HG03342 (cell line): ENCODE measurements around the gene SIRT3.
"Not testable (repeated sequence)": the region's sequence is repeated elsewhere in the genome, so short reads cannot be mapped to it uniquely, and the experiment has no call there.

Experiments
- ATAC-seq: cut with Tn5 transposase; IDR thresholded peaks from one replicate; pipeline ENCODE4 v1.9.1; 2021; ENCODE audit warnings: mild to moderate bottlenecking, moderate library complexity; ENCODE audit not compliant: unreplicated experiment

SIRT3 gene

DNA sequence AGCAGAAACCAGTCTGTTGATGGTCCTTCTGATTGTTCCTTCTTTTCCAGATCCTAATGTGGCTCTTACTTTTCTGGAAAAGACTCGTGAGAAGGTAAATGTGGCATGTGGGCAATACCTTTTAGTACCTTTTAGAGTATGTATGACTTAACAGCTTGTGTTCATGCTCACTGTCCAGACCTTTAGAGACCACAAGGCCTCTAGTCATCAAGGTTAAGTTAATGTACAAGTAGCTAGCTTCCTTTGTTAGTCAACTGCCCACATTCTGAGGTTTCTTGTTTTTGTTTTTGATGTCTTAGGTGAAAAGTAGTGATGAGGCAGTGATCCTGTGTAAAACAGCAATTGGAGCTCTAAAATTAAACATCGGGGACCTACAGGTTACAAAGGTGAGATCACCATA, 8.2 kb upstream of the SIRT3 start:
- ATAC-seq, result no peak

DNA sequence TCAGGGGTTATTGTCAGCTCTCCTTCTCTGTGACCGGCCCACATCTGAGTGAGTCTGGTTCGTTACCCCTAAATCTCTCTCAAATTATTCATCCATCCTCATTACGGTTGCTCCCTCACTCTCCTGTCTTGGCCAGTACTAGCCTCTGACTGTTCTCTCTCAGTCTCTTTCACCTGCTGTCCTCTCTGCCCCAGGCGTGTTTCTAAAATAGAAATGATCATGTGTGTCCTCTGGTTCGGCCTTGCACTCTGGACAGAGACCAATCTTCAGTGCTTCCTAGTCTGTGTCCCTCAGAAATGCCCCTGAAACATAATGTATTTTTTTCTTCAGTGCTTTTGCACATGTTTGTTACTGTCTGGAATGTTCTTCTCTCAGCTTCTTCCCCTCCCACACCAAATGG, 5.5 kb upstream of the SIRT3 start:
- ATAC-seq, result no peak

DNA sequence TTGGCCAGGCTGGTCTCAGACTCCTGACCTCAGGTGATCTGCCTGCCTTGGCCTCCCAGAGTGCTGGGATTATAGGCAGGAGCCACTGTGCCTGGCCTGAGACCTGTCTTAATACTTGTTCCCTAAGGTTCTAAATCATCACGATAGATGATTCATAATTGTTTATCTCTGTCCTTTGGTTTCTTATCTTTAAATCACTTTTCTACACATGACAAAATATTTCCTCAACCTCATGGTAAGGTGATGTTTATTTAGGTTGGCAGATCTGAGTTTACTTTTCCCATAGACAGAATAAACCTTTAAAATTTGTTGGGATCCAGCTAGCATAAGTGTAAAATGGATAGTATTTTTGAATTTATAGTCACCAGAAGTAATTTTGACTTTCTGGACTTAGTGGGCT, 4.2 kb upstream of the SIRT3 start:
- no peak for ATAC-seq

DNA sequence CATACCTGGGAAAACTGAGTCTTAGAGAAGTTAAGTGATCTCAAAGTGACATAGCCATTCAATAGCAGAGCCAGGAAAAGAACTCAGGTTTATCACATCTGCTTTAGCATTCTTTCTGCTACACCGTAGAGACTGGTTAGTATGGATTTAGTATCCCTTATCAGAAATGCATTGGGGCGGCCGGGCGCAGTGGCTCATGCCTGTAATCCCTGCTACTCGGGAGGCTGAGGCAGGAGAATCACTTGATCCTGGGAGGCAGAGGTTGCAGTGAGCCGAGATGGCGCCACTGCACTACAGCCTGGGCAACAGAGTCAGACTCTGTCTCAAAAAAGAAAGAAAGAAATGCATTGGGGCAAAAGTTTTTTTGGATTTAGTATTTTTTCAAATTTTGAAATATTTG, 2.2 kb upstream of the SIRT3 start:
- ATAC-seq, result not testable (repeated sequence)

DNA sequence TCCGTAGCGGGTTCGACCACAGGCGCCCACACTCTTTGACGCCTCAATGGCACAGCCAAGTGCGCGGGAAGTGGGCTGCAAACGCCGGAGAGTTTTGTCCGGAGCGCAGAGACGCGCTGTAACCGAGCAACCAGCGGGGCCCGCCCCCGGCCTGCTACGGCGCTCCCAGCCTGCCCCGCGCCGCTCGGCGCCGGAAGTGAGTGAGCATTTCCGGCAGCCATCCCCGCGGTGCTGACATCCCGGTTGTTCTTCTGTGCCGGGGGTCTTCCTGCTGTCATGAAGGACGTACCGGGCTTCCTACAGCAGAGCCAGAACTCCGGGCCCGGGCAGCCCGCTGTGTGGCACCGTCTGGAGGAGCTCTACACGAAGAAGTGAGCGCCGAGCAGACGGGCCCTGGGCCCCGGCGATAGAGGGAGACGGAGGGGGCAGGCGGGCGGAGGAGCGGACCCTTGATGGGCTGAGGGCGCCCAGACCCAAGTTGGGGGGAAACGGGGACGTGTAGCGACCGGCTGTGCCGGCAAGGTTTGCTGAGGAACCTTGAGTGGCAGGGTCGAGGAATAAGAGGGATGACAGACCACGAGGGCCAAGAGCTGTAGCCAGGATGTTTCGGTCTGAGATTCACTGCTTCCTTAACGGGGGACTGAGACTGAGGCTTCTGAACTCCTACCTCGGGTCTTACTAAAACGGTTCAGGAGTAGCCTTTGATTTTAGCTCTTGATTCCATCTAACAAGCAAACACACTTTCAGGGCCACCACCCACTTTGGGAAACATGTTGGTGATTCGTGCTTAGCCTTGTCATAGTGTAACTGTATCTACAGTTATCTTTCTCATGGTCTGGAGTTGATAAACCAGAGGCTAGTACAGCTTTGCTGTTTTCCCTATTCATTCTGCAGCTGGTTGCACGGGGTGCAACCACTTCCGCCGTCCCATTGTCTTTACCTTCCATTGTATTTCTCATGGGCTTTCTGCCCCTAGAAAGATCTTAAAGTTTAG, 929 bp upstream of the SIRT3 start, which contains the start of gene PSMD13:
PSMD13 (plus strand) TSS at position 203 of the 994 bp plus-strand sequence; CDS start at position 277, 74 bp downstream.
- peak; percentile 76 for ATAC-seq

DNA sequence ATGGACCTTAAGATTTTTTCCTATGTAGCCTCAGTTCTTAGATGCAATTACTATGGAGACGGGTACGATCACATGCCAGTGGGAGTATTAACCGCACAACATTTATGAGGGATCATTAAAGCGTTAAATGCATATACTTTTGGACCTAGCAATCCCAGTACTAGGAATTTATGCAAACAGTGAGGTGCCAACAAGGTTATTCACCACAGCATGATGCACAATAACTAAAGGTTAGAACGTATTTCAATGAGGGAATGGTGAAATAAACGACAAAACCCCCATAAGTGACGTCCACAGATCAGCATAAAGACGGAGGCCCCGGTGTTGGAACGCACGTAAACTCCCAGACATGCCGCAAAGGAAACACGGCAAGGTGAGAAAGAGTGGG, 539 bp downstream of the SIRT3 start:
- ATAC-seq, result no peak

DNA sequence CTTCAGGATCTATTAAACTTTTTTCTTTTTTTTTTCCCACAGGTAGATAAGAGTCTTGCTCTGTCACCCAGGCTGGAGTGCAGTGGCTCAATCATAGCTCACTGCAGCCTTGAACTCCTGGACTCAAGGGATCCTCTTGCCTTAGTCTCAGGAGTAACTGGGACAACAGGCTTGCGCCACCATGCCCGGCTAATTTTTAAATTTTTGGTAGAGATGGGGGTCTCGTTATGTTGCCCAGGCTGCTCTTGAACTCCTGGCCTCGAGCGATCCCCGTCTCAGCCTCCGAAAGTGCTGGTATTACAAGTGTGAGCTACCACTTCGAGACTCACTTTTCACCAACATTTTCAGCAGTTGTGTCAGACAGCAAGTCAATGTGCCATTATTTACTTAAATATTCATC, 962 bp downstream of the SIRT3 start:
- ATAC-seq, result no peak

DNA sequence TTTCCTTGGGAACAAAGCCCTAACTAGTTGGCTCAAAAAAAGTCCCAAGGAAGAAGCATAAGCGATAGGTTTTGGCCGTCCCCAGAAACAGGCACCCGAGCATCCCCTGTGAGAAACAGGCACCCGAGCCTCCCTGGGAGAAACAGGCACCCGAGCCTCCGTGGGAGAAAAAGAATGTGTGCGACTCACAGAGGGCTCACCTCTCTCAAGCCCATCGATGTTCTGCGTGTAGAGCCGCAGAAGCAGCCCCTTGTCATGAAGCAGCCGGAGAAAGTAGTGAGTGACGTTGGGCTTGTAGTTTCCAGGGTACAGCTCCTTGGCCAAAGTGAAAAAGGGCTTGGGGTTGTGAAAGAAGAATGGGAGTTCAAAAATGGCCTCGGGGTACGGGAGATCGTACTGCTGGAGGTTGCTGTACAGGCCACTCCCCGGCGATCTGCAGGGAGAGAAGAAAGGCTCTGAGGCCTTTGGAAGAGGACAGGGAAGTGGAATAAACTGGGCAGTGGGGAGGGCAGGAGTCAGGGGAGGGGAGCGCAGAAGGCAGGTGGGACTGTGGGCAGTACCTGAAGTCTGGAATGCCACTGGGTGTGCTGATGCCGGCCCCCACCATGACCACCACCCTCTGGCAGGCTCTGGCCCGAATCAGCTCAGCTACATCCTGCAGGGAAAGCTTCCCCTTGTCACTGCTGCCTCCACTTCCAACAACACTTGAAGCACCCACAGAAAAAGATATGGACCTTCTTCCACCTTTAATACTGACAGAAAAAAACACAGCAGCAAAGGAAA, 3.2 kb downstream of the SIRT3 start:
- ATAC-seq, result no peak

DNA sequence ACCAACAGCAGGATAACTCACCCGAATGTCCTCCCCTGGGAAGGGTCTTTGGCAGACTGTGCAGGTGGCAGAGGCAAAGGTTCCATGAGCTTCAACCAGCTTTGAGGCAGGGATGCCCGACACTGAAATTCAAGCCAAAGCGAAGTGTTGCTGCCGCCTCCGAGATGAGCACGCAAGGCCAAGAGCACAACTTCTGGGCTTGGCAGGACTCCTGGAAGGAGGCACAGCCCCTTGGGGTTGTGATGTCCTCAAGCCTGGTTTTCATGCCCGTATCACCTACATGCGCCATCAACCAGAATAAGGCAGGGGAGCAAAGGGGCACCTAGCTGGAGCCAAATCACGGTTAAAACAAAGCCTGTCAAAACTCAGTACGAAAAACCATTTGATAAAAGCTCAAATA, 5.7 kb downstream of the SIRT3 start:
- no peak for ATAC-seq

DNA sequence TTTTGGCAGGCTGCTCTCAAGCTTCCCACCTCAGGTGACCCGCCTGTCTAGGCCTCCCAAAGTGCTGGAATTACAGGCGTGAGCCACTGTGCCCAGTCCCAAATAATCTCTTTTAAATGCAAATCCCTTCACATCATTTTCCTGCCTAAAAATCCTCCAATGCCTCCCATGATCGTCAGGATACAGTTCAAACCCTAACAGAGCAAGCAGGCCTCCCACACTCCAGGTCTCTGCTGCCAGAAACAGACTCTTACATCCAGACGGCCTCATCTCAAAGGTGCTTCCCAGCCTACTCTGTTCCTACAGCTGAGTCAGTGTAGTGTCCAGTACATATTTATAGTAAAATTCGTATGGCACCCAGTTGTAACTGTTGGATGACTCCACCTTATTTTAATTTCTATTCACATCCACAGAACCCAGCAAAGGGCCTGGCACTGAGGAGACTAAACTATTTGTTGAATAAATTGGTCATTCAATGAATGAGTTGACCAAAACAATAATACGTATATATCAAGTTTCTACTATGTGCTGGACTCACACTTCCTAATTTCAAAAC, 8.2 kb downstream of the SIRT3 start:
- ATAC-seq, result no peak

DNA sequence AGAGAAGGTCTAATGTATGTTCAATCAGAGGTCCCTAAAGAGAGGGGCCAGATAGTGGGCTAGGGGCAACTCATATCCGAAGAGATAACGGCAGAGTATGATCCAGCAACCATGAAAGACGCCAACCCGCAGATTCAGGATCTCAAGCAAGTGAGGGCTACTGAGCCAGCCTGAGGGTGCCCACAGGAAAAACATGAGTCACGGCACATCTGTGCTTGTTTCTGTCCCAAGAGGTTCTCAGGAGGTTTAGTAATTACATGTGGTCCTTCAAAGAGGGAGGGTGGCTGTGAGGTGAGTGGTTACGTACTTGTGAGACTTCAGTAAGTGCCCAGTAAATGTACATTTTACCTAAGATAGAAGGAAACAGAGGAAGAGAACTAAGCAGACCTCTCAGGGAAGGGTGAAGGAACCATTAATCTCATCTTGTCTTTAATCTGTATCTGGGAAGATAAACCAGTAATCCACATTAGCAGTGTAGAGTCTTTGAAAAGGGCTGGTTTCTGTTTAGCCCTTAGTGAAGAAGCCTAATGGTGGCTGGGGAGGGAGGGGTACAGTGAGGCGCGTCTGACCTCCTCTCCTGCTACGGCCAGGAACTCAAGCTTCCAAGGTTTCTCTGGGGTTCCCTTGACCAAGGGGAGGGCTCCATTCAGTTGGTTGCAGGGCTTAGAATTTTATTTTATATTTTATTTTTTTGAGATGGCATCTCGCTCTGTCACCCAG, 10.2 kb downstream of the SIRT3 start:
- ATAC-seq, result no peak

DNA sequence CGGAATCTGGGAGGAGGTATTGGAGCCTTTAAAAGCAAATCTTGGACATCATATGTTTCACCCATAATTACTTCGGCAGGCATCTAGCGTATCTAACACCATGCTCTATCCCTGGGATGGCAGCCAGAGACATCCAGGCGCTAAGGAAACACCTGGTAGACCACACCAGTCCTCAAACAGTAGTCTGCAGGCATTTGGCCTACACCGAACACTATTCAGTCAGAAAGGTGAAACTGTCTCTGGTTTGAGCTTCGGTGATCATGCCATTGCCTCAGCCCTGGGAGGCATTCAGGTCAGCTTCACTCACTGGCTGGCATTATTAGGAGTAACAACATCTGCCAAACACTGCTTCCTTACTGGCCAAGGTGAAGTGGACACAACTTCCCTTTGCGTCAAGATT, 11.7 kb downstream of the SIRT3 start:
- no peak for ATAC-seq

DNA sequence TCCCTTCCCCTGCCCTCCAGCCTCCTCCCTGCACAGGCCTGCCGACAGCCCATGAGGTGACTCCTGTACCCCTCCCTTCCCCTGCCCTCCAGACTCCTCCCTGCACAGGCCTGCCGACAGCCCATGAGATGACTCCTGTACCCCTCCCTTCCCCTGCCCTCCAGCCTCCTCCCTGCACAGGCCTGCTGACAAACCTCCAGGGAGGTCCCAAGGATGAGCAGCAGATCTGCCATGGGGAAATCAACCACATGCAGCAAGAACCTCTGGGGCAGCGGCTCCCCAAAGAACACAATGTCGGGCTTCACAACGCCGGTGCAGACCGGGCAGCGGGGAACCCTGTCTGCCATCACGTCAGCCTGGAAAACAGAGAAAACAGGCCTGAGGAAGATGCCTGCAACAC, 12.3 kb downstream of the SIRT3 start:
- ATAC-seq, result no peak

DNA sequence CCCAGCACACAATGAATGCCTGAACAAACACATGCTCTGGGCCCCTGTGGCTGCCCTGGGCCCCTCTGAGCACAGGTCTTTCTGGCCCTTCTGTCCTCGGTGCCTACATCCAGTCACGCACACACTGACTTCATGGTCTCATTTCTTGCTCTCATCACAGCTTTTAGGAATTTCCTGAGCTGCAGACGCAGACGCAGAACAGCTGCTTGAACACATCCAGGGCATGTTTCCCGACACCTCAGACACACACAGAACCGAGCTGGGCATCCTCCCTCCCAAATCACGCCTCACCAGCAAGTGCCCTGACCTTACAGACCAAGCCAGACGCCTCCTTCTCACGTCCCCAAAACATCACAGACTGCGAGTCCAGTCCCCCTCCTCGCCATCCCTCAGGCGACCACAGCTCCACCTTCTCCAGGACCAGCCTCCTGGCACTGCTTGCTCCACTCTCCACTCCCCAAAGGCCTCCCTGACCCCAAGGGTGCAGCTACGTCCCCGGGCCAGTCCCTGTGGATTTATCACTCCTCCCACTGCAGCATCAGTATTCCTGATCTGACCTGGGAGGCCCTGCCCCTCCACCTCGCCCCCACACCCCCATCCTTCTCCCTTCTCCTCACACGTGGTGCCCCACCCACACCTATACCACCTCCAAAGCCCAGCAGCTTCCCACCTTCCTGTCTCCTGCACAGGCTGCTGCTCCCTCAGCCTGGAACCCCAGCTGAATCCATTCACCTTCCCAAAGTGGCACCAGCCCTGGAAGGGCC, 12.9 kb downstream of the SIRT3 start:
- ATAC-seq, result no peak

DNA sequence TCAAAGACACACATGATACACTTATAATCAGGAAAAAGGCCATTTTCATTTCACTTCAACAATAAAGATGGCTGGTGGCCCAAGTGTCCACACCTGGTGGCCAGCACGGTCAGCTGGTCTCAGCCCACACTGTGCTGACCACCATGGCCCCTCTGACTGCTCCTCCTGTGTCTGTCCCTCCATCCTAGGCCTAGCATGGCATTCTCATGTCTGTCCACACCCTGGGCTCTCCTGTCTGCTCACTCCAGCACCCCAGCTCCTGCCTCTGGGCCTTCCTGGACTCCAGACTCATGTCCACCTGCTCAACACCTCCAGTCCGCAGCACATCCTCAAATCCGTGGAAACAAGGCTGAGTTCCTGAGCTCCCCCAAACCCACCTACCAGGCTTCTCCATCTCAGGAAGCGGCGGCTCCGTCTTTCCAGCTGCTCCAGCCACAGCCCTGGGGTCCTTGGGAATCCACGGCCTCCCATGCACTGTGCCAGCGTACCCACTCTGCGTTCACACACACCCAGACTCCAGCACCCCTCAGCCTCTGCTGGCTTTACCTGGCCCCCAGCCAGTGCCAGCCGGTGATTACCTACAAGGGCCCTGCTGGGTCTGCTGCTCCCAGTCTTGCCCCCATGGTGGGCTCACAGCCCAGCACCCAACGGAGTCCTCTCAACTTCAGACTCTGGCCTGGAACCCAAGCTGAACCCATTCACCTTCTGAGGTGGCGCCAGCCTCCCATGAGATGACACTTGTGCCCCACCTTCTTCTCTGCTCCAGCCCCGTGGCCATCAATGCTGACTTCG, 13.9 kb downstream of the SIRT3 start:
- no peak for ATAC-seq

DNA sequence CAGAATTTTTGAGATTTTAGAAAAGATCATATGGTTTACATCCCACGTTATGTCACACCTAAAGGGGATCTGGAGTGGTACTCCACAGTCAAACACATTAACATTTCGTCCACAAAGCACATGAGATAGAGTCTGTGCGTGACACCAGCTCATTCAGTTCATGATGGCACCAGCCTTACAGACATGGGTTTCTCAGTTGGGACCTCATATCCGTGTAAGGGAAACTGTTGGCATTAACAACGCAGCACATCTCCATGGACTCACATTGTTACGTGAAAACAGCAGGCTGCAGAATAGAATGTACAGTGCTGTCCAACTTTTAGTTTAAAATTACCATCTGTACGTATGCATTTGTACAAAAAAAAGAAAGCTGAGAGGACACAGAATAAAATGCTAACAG, 14.6 kb downstream of the SIRT3 start:
- no peak for ATAC-seq

DNA sequence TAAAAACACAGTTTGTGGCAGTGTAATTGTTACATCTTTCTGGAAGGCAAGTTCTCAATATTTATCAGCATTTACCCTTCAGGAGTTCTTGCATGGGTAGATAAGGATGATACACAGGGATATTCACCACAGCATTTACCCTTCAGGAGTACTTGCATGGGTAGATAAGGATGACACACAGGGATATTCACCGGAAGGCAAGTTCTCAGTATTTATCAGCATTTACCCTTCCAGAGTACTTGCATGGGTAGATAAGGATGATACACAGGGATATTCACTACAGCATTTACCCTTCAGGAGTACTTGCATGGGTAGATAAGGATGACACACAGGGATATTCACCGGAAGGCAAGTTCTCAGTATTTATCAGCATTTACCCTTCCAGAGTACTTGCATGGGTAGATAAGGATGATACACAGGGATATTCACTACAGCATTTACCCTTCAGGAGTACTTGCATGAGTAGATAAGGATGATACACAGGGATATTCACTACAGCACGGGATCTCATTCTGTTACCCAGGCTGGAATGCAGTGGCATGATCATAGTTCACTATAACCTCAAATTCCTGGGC, 15.4 kb downstream of the SIRT3 start:
- not testable (repeated sequence) for ATAC-seq

DNA sequence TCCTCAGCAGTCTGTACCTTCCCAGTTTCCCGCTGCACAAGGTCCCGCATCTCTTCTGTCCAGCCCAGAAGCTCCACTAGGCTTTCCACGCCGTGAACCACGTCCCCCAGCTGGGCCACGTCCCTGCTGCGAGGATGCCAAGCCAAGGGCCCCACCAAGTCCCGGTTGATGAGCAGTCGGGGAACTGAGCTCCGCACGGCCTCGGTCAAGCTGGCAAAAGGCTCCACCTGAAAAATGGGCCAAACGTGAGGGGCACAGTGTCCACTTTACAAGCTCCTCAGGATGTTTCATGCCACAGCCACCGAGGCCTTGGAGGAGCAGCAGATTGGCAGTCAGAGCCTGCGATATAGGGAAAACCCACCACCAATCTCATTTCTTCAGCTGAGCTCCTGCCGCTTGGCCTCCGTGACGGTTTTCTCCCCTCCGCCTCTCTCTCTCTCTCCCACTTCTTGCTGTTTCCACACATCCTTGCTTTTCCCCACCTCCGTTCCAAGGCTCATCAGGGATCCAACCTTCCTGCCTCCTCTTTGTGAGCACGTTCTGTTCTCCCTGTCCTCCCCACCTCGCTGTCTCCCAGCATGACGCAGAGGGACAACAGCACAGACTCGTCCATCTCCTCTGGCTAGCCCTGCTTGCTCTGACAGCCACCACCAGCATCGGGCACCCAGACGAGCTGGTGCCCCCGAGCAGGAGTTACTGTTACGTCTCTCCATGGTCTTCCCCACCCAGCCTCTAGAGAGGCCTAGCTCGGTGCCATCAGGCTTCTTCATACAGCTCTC, 17.1 kb downstream of the SIRT3 start:
- no peak for ATAC-seq
